Measurements from ENCODE around the gene GATAD2A. TPM values are rescaled to one million over a fixed set of nuclear protein-coding genes. Genes with fewer than 3 reads are reported as not detected.

The GATAD2A gene
- total RNA-seq, 1 experiment from 2014 or later, result 189 TPM

- no peak overlapping the region for H3K14ac ChIP-seq (ENCODE audit: insufficient read depth, low read length)
- no peak overlapping the region for H2BK12ac ChIP-seq (ENCODE audit: insufficient read length, low read depth, low read length)
- H3K27me3 ChIP-seq (ENCODE audit: insufficient read depth, low read length), result no peaks in the 10 kb centered on the region
- no peak overlapping the region for H3K4me3 Mint-ChIP-seq
- H3K4me1 Mint-ChIP-seq, result peaks cover 39 to 59% of the 10 kb centered on the region in 2 experiments
- H3K27ac ChIP-seq (ENCODE audit: insufficient read length, low read depth, low read length), result no peak overlapping the region
- TF ChIP-seq, protein P1, sequence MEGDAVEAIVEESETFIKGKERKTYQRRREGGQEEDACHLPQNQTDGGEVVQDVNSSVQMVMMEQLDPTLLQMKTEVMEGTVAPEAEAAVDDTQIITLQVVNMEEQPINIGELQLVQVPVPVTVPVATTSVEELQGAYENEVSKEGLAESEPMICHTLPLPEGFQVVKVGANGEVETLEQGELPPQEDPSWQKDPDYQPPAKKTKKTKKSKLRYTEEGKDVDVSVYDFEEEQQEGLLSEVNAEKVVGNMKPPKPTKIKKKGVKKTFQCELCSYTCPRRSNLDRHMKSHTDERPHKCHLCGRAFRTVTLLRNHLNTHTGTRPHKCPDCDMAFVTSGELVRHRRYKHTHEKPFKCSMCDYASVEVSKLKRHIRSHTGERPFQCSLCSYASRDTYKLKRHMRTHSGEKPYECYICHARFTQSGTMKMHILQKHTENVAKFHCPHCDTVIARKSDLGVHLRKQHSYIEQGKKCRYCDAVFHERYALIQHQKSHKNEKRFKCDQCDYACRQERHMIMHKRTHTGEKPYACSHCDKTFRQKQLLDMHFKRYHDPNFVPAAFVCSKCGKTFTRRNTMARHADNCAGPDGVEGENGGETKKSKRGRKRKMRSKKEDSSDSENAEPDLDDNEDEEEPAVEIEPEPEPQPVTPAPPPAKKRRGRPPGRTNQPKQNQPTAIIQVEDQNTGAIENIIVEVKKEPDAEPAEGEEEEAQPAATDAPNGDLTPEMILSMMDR (conservative IDR thresholded peaks at IDR 0.05), result no peak
- H2BK15ac ChIP-seq (ENCODE audit: low read depth, low read length), result no peak overlapping the region
- H3K4ac ChIP-seq (ENCODE audit: low read depth, low read length), result no peak overlapping the region
- H3K9me3 ChIP-seq (ENCODE audit: control insufficient read depth, low read depth, low read length), result no peaks in the 10 kb centered on the region
- H4K5ac ChIP-seq (ENCODE audit: insufficient read length, low read depth, low read length), result no peak overlapping the region
- peaks cover 0 to 15% (median 10%) of the 10 kb centered on the region in 3 experiments; a peak in 6 of 7 replicates for H3K36me3 Mint-ChIP-seq (ENCODE audit: insufficient read depth in 1 of 3, low read depth in 3 of 3)
- peaks cover 3% of the 10 kb centered on the region for H4K20me1 ChIP-seq (ENCODE audit: control insufficient read depth, insufficient read depth, insufficient read length)
- peaks cover 2% of the 10 kb centered on the region; the same call in 1 of the 2 replicates for H3K4me1 ChIP-seq (ENCODE audit: insufficient read depth, low read length)
- no peak overlapping the region for H3K23ac ChIP-seq (ENCODE audit: insufficient read length, low read depth, low read length)
- H2BK20ac ChIP-seq (ENCODE audit: low read depth, low read length, poor library complexity, severe bottlenecking), result no peak overlapping the region
- H3K4me2 ChIP-seq (ENCODE audit: insufficient read depth, insufficient read length, low read length), result no peak overlapping the region
- H2BK5ac ChIP-seq (ENCODE audit: insufficient read length, low read length), result no peak overlapping the region
- WGBS (ENCODE audit: extremely low coverage, insufficient read length, low lambda C conversion rate), result no CpG with 5 or more reads among the region's 5 CpGs
- peaks cover 26% of the 10 kb centered on the region for H3K79me1 ChIP-seq (ENCODE audit: insufficient read depth, low read depth, low read length, poor library complexity, severe bottlenecking)
- H3K23me2 ChIP-seq (ENCODE audit: insufficient read length, low read depth, low read length, poor library complexity, severe bottlenecking), result no peaks in the 10 kb centered on the region
- 0 out of 2 replicates have a peak, but pooled peaks cover 1% of the 10 kb centered on the region for H3K27me3 Mint-ChIP-seq (ENCODE audit: low read depth)
- H2BK120ac ChIP-seq (ENCODE audit: low read depth, low read length, poor library complexity, severe bottlenecking), result no peak overlapping the region
- no peak overlapping the region for H3K9ac ChIP-seq (ENCODE audit: extremely low read depth, insufficient read length, low read length)
- no peak overlapping the region for H4K91ac ChIP-seq (ENCODE audit: insufficient read length, low read depth, low read length)
- H3K79me2 ChIP-seq (ENCODE audit: insufficient read depth, low read length), result peaks cover 87% of the 10 kb centered on the region; the same call in 1 of the 2 replicates
- no peak overlapping the region for H3K56ac ChIP-seq (ENCODE audit: insufficient read length, low read depth, low read length)
- no peak overlapping the region for H2AFZ ChIP-seq (ENCODE audit: low read length)
- no peak for DNase-seq
- no peak overlapping the region for H2AK5ac ChIP-seq (ENCODE audit: insufficient read length, low read length)
- no peak overlapping the region for H3T11ph ChIP-seq (ENCODE audit: low read length)
- peak overlapping the region in 1 of 3 experiments; percentile 80; a peak in 1 of 7 replicates for H3K27ac Mint-ChIP-seq
- H3K9me3 Mint-ChIP-seq, result no peaks in the 10 kb centered on the region
- no peak overlapping the region for H4K8ac ChIP-seq (replicated peaks; ENCODE audit: insufficient read length, low read depth, low read length)
- no peak overlapping the region for H3K18ac ChIP-seq (ENCODE audit: insufficient read length, low read depth, low read length)
Measured at GRCh38 chr19:19425170-19425875, 19.8 kb downstream of the GATAD2A start.
